ENCODE results near the gene SETD5.
"Not testable (repeated sequence)": the region's sequence is repeated elsewhere in the genome, so short reads cannot be mapped to it uniquely, and the experiment has no call there.

SETD5 gene

DNA sequence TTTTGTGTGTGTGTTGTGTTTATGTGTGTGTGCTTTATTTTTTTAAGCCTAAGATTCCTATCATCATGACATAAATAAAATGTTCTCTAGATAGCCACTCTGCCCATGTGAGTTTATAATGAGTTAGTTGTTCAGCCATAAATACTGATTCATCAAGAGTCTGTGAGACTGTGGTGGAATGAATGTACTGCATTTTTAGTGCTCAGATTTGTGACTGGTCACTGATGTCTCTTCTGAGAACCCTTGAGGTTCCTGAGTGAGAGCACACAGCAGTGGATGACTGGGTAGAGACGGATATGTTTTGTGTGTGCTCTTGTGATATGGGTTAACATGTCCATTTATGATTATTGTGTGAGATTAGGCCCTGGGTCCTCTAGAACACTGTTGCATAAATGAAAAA lies 51.2 kb downstream of the SETD5 start:
- Mint-ChIP-seq H3K4me1 (ENCODE audit: low read depth) (peaks cover 22% of the 10 kb centered on the region), H3K27me3 (no peaks in the 10 kb centered on the region), H3K27ac (no peak overlapping the region), H3K36me3 (peaks cover 19% of the 10 kb centered on the region), H3K4me3 (no peak overlapping the region), H3K9me3 (ENCODE audit: low read depth) (no peaks in the 10 kb centered on the region)

DNA sequence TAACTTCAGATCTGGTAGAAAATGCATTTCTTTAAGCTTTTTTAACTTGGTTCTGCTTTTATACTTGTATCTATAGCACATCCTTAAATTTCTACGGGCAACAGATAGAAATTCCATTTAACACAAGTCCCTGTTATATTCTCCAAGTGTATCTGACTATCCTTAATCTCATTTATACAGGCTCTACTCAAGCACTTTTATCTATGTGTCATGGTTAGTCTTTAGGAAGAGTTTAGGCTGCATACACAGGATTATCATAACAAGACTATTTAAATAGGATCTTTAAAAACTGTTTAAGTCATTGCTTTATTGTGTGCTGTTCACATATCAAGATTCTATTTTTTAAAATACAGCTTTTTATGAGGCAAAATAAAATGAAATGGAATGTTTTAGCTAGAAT lies 52.7 kb downstream of the SETD5 start:
- Mint-ChIP-seq H3K27me3 (no peaks in the 10 kb centered on the region), H3K36me3 (peaks cover 21% of the 10 kb centered on the region), H3K4me1 (ENCODE audit: low read depth) (peaks cover 22% of the 10 kb centered on the region), H3K9me3 (ENCODE audit: low read depth) (no peaks in the 10 kb centered on the region), H3K27ac (peak overlapping the region; percentile 30), H3K4me3 (no peak overlapping the region)

DNA sequence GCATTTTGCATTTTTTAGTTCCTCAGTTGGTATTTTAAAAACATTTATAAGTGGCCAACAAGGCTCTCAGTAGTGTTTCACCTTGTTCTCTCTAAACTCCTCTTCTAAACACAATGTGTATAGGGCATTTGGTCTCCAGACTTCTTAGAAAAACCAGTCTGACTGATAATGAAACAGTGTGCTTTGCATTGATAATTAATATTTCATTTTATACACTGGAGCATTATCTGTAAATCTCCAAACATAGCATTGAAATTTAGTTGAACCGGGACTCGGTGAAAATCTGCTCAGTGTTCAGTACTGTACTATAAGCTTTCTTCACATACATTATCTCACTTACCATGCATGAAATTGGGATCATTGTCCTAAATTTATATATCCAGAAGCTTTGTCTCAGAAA lies 53.6 kb downstream of the SETD5 start:
- no peaks in the 10 kb centered on the region for H3K9me3 Mint-ChIP-seq (ENCODE audit: low read depth)
- peaks cover 22% of the 10 kb centered on the region for H3K4me1 Mint-ChIP-seq (ENCODE audit: low read depth)
- no peak overlapping the region for H3K4me3 Mint-ChIP-seq
- H3K36me3 Mint-ChIP-seq, result peaks cover 21% of the 10 kb centered on the region
- no peak overlapping the region for H3K27ac Mint-ChIP-seq
- no peaks in the 10 kb centered on the region for H3K27me3 Mint-ChIP-seq

DNA sequence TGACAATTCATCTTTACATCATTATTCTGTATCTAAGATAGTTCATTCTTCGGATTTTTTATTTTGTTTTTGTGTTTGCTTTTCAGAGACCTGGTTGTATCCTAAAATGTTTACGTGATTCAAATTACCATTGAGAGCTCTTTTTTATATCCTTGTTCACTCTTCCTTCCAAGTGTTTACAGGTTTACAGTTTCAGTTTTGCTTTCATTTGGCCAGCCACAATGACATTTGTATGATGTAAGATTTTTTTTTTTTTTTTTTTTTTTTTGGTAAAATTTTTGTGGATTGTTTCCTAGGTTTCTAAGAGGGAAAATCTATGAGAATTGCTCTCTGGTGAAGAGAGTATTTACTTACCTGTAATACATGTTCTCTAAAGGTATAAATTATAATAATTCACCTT lies 55.0 kb downstream of the SETD5 start:
- Mint-ChIP-seq H3K36me3 (peaks cover 21% of the 10 kb centered on the region), H3K4me3 (peak overlapping the region; percentile 9), H3K4me1 (ENCODE audit: low read depth) (peaks cover 22% of the 10 kb centered on the region), H3K9me3 (ENCODE audit: low read depth) (no peaks in the 10 kb centered on the region), H3K27me3 (no peaks in the 10 kb centered on the region), H3K27ac (peak overlapping the region; percentile 70)

DNA sequence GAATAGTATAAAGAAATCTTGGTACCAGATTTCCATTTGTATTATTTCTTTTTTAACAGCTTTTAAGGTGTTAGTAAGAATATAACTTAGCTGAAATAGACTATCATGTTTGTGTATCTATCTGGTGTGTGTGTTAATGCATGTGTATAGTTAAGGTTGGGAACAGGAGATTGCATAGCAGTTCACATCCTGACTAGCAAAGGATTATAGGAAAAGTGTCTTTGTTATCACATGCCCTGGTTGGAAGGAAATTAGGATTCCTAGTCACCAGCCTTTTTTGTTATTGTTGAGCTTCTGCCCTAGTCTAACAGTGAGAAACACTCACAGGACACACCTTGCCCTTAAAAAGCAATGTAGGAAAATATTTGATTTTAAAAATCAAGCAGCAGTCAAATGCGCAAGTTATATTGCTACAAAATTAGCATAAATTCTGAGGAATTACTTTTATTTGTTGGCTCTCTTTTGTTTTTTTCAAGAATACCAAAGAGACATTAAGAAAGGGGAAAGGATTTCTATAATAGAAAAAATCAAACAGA lies 58.2 kb downstream of the SETD5 start:
- Mint-ChIP-seq H3K4me1 (ENCODE audit: low read depth) (peaks cover 17% of the 10 kb centered on the region), H3K36me3 (peaks cover 11% of the 10 kb centered on the region), H3K9me3 (ENCODE audit: low read depth) (no peaks in the 10 kb centered on the region), H3K4me3 (no peak overlapping the region), H3K27me3 (no peaks in the 10 kb centered on the region), H3K27ac (no peak overlapping the region)

DNA sequence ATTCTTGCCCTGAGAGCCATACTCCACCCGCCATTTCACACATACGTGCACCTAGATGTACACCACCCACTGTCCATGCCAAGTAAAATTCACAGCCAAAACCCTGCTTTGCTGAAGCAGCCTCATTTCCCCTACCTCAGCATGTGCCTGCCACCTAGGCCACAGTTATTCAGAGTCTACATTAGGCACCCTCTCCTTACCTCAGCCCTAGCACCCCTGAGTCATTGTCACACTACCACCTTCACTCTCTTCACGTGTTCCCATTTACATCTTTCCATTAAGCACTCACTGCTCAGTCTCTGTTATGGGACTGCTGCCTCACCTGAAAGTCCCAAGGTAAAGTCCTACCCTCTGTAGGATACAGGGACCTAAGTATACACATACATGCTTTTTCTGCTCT lies 70.0 kb downstream of the SETD5 start:
- Mint-ChIP-seq H3K4me3 (no peak overlapping the region), H3K36me3 (peaks cover 18% of the 10 kb centered on the region), H3K27ac (peak overlapping the region; percentile 64), H3K27me3 (no peaks in the 10 kb centered on the region), H3K9me3 (ENCODE audit: low read depth) (no peaks in the 10 kb centered on the region), H3K4me1 (ENCODE audit: low read depth) (peaks cover 12% of the 10 kb centered on the region)

DNA sequence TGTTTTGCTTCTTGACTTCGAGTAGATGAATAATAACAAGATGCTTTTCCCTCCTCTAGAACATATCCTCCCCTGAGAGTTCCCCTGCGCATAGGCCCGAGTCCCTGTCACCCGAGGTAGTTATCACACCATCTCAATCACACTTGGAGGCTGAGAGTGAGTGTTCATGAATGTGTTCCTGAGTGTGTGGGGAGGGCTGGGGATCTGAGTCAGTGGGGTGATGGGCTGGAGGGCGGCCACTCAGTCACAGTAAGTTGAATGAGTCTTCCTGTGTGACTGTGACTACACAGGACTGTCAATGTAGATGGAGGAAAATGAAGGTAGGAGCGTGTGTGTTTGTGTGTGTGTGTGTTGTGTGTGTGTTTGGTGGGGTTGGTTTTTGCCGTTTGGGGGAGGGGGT lies 71.0 kb downstream of the SETD5 start:
- Mint-ChIP-seq H3K4me1 (ENCODE audit: low read depth) (peaks cover 12% of the 10 kb centered on the region), H3K36me3 (peaks cover 17% of the 10 kb centered on the region), H3K27ac (peak overlapping the region; percentile 50), H3K9me3 (ENCODE audit: low read depth) (no peaks in the 10 kb centered on the region), H3K4me3 (no peak overlapping the region), H3K27me3 (no peaks in the 10 kb centered on the region)

DNA sequence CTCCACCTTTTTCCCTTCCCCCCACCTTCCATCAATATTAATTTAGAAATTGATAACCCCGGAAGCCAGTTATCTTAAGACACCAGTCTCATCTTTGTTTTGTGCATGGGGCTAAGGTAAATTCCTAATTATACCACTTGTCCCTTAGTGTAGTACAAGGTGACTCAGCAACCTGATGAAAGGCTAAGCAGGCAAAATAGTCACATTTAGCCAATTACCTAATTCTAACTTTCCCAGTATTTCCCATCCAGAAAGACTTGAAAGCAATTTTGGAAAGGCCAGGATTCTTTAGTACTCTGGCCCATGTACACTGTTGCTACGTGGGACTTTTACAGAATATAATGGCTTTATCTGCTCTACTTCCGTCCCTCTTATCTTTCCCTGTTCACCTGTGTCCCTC lies 72.6 kb downstream of the SETD5 start:
- no peaks in the 10 kb centered on the region for H3K9me3 Mint-ChIP-seq (ENCODE audit: low read depth)
- H3K36me3 Mint-ChIP-seq, result peaks cover 20% of the 10 kb centered on the region
- peaks cover 12% of the 10 kb centered on the region for H3K4me1 Mint-ChIP-seq (ENCODE audit: low read depth)
- H3K27ac Mint-ChIP-seq, result peak overlapping the region; percentile 36
- no peak overlapping the region for H3K4me3 Mint-ChIP-seq
- H3K27me3 Mint-ChIP-seq, result no peaks in the 10 kb centered on the region

DNA sequence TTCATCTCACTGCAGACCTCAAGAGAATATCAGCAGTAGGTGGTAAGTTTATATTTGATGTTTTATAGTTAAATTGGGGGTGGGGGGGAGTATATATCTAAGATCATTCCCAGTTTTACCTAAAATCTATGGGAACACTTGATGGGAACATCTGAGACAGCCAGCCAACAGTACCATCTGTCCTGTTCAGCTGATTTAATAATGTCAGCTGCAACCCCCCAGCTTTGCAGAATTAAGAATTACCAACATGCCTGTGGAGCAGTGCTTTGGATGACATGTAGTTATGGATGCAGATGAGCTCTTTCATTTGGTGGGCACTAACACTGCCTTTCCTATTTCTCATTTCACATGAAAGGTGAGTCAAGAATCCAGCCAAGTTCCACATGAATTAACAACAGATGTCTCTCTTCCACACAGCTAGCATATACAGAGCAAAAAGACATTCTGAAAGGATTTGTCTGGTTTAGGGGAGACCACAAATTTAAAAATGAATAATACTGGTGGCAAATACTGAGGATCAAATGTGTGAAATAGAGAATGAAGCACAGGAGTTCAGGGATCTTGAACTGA lies 76.2 kb downstream of the SETD5 start:
- H3K36me3 Mint-ChIP-seq, result peaks cover 19% of the 10 kb centered on the region
- H3K27ac Mint-ChIP-seq, result peak overlapping the region; percentile 34
- no peak overlapping the region for H3K4me3 Mint-ChIP-seq
- H3K9me3 Mint-ChIP-seq (ENCODE audit: low read depth), result no peaks in the 10 kb centered on the region
- H3K27me3 Mint-ChIP-seq, result no peaks in the 10 kb centered on the region
- peaks cover 4% of the 10 kb centered on the region for H3K4me1 Mint-ChIP-seq (ENCODE audit: low read depth)

DNA sequence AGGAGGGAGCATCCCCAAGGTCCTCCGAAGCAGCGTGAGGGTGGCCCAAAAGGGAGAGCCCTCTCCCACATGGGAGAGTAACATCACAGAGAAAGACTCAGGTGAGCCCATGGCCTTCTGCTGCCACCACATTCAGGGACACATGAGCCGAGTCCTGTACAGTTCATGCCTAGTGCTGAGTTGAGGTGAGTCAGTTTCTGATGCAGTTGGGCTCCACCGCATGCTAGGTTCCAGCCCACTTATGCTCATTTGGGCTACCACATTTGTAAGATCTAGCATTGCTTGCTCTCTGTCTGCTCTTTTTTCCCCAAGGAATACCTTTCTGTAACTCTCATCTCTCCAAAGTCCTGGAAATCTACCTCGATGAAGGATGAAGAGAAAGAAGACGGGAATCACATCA lies 77.1 kb downstream of the SETD5 start:
- Mint-ChIP-seq H3K27ac (no peak overlapping the region), H3K36me3 (peaks cover 23% of the 10 kb centered on the region), H3K27me3 (no peaks in the 10 kb centered on the region), H3K4me1 (ENCODE audit: low read depth) (peaks cover 2% of the 10 kb centered on the region), H3K9me3 (ENCODE audit: low read depth) (no peaks in the 10 kb centered on the region), H3K4me3 (no peak overlapping the region)

DNA sequence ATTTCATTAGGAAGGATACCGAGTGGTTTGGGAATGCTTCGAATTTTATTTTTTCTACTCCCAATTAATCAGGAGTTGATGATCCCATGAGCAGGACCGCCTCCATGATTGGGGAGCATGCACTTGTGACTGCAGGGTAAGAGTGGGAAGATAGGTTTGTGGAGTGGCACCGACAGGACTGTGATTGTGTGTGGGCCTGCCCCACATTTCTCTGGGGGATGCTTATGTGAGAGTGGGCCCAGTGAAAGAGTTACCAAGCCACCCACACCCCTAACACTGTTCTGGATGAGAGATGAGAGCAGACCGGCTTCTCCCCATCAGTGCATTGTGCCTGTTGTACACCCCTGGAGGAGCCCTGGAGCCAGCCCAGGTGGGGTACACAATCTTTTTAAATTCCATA lies 79.5 kb downstream of the SETD5 start:
- Mint-ChIP-seq H3K36me3 (peaks cover 24% of the 10 kb centered on the region), H3K27me3 (no peaks in the 10 kb centered on the region), H3K4me3 (no peak overlapping the region), H3K9me3 (ENCODE audit: low read depth) (no peaks in the 10 kb centered on the region), H3K27ac (no peak overlapping the region), H3K4me1 (ENCODE audit: low read depth) (no peaks in the 10 kb centered on the region)

DNA sequence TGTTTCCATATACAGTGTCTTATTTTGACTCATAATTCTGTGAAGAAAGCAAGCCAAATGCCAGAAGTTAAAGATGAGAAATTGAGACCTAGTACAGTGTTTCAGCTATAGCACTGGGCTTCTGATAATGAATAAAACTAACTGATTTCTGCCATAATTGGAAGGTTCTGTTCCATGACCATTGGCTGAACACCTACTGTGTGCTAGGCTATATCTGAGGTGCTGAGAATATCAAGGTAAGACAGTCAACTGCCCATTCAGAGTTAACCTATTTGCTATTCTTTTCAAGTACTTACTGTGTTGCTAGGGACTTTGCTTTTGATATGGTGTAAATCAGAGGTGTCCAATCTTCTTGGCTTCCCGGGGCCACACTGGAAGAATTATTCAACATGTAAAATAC lies 82.8 kb downstream of the SETD5 start:
- peak overlapping the region; percentile 1 for H3K27ac Mint-ChIP-seq
- H3K9me3 Mint-ChIP-seq (ENCODE audit: low read depth), result no peaks in the 10 kb centered on the region
- no peak overlapping the region for H3K4me3 Mint-ChIP-seq
- no peaks in the 10 kb centered on the region for H3K27me3 Mint-ChIP-seq
- peaks cover 24% of the 10 kb centered on the region for H3K36me3 Mint-ChIP-seq
- H3K4me1 Mint-ChIP-seq (ENCODE audit: low read depth), result no peaks in the 10 kb centered on the region

DNA sequence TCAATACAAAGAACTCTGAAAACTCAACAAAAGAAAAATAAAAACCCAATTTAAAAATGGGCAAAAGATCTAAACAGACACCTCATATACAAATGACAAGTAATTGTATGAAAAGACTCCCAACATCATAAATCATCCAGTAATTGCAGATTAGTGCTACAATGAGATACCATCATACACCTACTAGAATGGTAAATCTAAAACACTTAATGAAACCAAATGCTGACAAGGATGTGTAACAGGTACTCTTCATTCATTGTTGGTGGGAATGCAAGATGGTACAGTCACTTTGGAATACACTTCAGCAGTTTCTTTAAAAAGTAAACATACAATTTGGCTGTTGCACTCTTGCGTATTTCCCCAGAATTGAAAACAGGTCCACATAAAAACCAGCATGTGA lies 87.8 kb downstream of the SETD5 start:
- Mint-ChIP-seq H3K4me1 (ENCODE audit: low read depth) (no peaks in the 10 kb centered on the region), H3K9me3 (ENCODE audit: low read depth) (peaks cover 12% of the 10 kb centered on the region), H3K27me3 (no peaks in the 10 kb centered on the region), H3K36me3 (peaks cover 21% of the 10 kb centered on the region), H3K27ac (no peak overlapping the region), H3K4me3 (no peak overlapping the region)

DNA sequence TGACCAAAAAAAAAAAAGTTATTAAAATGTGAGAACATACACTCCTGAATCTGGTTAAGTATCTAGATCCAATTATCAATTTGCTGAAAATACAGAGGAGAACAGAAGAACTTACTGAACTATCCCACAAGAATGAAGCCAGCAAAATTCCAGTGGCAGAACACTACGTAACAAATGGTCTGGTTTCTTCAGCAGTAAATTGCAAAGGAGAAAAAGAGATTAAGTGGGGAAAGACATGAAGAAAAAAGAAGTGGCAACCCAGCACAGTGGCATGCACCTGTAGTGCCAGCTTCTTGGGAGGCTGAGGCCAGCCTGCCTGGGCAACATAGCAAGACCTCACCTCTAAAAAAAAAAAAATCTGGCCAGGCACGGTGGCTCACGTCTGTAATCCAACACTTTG lies 94.1 kb downstream of the SETD5 start:
- H3K4me1 Mint-ChIP-seq (ENCODE audit: low read depth), result no peaks in the 10 kb centered on the region
- peaks cover 9% of the 10 kb centered on the region for H3K9me3 Mint-ChIP-seq (ENCODE audit: low read depth)
- H3K36me3 Mint-ChIP-seq, result peaks cover 7% of the 10 kb centered on the region
- H3K4me3 Mint-ChIP-seq, result no peak overlapping the region
- H3K27ac Mint-ChIP-seq, result no peak overlapping the region
- no peaks in the 10 kb centered on the region for H3K27me3 Mint-ChIP-seq

DNA sequence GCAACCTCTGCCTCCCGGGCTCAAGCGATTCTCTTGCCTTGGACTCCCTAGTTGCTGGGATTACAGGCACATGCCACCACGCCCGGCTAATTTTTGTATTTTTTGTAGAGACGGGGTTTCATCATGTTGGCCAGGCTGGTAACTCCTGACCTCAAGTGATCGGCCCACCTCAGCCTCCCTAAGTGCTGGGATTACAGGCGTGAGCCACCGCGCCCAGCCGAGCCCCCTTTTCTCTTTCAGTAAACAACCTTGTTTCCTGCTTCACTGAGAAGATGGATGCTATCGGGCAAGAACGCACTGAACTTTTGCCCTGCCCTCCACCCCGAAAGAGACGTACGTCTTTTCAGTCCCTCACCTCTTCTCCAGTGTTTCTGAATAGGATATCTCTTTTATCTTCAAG lies 96.6 kb downstream of the SETD5 start:
- H3K27ac Mint-ChIP-seq; H3K36me3 Mint-ChIP-seq; H3K4me1 Mint-ChIP-seq (ENCODE audit: low read depth); H3K4me3 Mint-ChIP-seq; H3K9me3 Mint-ChIP-seq (ENCODE audit: low read depth); H3K27me3 Mint-ChIP-seq: not testable (repeated sequence)

DNA sequence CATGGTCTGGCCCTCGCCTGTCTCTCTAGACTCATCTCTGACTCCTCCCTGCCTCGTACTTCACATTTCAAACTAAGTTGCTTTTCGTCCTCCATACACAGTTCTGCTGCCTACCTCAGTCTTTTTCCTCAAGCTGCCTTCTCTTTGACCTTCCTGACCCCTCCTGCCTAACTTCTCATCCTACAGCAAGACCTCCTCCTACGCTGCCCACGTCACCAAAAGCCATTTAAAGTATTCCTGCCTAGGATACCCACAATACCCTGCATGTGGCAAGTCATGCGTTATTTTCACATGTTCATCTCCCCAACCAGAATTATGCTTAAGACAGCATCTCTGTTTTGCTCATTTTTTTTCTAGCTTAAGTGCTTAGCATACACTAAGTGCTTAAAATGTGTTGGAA lies 99.5 kb downstream of the SETD5 start:
- no peaks in the 10 kb centered on the region for H3K36me3 Mint-ChIP-seq
- peaks cover 3% of the 10 kb centered on the region for H3K4me1 Mint-ChIP-seq (ENCODE audit: low read depth)
- peaks cover 7% of the 10 kb centered on the region for H3K27me3 Mint-ChIP-seq
- no peak overlapping the region for H3K4me3 Mint-ChIP-seq
- H3K27ac Mint-ChIP-seq, result no peak overlapping the region
- no peaks in the 10 kb centered on the region for H3K9me3 Mint-ChIP-seq (ENCODE audit: low read depth)
